A549 treated with Hydrocortisone at 1 μM for 4 hours (cell line): Measurements from ENCODE around the gene XIAP. TPM values are rescaled to one million over a fixed set of nuclear protein-coding genes. Genes with fewer than 3 reads are reported as not detected.

Experiments used
- total RNA-seq: library from RNA; stranded (reverse); fragments of 200-300 nt; extraction: Qiagen RNA extraction; gene quantifications from 5 replicates; pipeline ENCODE4 v1.2.3, GENCODE V29; 2022

Gene XIAP
- 24.6 to 35.2 TPM (median 28.1 TPM) in 5 replicates for total RNA-seq

GRCh38 chrX:123859846-123860838 lies at the start of gene XIAP:
TSS of gene XIAP (plus strand) at chrX:123860053. CDS start at chrX:123885663, 25,610 bp downstream.

DNA sequence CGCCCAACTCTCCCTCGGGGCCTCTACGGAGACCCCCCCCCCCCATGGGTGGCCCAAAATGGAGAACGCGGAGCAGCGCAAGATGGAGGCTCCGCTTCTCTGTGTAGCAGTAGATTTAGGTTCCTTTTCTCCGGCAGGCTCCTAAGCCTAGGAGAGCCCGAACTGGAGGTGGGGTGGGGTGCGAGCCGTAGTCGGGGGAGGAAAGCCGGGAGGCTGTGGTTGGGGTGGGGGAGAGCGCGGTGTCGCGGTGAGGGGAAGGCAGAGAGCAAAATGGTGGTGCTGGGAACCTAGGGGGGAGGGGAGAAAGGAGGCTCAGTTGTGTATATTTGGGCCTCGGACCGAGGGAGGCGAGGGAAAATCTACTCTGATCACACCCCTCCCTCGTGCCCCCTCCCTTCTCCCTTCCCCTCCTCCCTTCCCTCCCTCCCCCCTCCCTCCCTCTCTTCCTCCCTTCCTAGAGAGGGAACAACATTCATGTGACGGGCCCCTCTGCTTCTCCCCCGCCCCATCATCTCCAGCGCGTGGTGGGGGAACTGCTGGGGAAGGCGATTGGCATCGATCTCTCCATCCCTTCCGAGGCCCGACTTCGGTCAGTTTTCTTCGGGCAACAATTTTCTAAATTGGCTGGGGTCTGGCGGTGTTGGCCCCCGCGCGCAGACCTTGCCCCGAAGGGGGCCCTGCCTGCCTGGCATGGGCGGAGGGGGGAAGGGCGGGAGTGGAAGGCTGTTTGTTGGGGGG lies 101.6 kb downstream of the XIAP start, which contains the start of gene STAG2:
Gene STAG2, plus strand, starts transcription at position 439 of the 738 bp plus-strand sequence. CDS start 60,922 bp downstream, outside the sequence.

Other genes starting within 250 kb of the XIAP start
- gene THOC2, start 127.0 kb upstream of the XIAP start, total RNA-seq: 33.6 to 55.3 TPM (median 38.1 TPM) in 5 replicates
- gene STAG2, start 101.7 kb downstream of the XIAP start, total RNA-seq: 25.1 to 50.0 TPM (median 35.2 TPM) in 5 replicates